ENCODE data around the gene BTD. TPM values are rescaled to one million over a fixed set of nuclear protein-coding genes. Genes with fewer than 3 reads are reported as not detected.

Gene BTD
- total RNA-seq, 1 donor from 2014 or later, result 13.1 TPM

DNA sequence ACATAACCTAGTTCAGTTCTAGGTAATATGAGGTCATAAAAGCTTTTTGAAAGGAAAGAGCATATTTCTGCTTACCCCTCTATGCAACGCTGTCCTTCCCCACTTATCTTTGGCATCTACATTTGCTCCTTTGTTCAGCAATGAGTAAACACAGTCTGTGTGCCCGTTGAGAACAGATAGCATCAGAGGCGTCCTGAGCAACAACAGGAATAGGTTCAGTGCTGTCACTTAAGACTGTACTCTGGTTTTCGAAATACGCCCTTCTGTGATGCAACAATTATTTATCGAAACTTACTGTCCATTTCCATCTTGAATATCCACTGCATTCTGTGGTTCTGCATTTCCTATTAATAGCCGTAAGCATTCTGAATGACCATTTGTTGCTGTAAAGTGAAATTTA, 84.4 kb downstream of the BTD start:
- H3K27ac Mint-ChIP-seq (ENCODE audit: unreplicated experiment), result no peak overlapping the region
- H3K4me1 Mint-ChIP-seq (ENCODE audit: unreplicated experiment), result peaks cover 2% of the 10 kb centered on the region
- no peaks in the 10 kb centered on the region for H3K36me3 Mint-ChIP-seq (ENCODE audit: low read depth, unreplicated experiment)
- H3K4me3 Mint-ChIP-seq (ENCODE audit: unreplicated experiment), result no peak overlapping the region
- H3K27me3 Mint-ChIP-seq (ENCODE audit: unreplicated experiment), result no peaks in the 10 kb centered on the region
- TF ChIP-seq, protein P1, sequence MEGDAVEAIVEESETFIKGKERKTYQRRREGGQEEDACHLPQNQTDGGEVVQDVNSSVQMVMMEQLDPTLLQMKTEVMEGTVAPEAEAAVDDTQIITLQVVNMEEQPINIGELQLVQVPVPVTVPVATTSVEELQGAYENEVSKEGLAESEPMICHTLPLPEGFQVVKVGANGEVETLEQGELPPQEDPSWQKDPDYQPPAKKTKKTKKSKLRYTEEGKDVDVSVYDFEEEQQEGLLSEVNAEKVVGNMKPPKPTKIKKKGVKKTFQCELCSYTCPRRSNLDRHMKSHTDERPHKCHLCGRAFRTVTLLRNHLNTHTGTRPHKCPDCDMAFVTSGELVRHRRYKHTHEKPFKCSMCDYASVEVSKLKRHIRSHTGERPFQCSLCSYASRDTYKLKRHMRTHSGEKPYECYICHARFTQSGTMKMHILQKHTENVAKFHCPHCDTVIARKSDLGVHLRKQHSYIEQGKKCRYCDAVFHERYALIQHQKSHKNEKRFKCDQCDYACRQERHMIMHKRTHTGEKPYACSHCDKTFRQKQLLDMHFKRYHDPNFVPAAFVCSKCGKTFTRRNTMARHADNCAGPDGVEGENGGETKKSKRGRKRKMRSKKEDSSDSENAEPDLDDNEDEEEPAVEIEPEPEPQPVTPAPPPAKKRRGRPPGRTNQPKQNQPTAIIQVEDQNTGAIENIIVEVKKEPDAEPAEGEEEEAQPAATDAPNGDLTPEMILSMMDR (IDR thresholded peaks at IDR 0.05; ENCODE audit: unreplicated experiment), result no peak
- no peaks in the 10 kb centered on the region for H3K9me3 Mint-ChIP-seq (ENCODE audit: unreplicated experiment)
- DNase-seq (ENCODE audit: low spot score), result no peak

- peaks cover 2% of the 10 kb centered on the region for H3K4me1 Mint-ChIP-seq (ENCODE audit: unreplicated experiment)
- H3K4me3 Mint-ChIP-seq (ENCODE audit: unreplicated experiment), result no peak overlapping the region
- H3K36me3 Mint-ChIP-seq (ENCODE audit: low read depth, unreplicated experiment), result no peaks in the 10 kb centered on the region
- H3K9me3 Mint-ChIP-seq (ENCODE audit: unreplicated experiment), result no peaks in the 10 kb centered on the region
- H3K27me3 Mint-ChIP-seq (ENCODE audit: unreplicated experiment), result no peaks in the 10 kb centered on the region
- TF ChIP-seq, protein P1 (IDR thresholded peaks at IDR 0.05; ENCODE audit: unreplicated experiment), result no peak
- no peak overlapping the region for H3K27ac Mint-ChIP-seq (ENCODE audit: unreplicated experiment)
- no peak for DNase-seq (ENCODE audit: low spot score)
Measured at GRCh38 chr3:15690230-15690629, 88.7 kb downstream of the BTD start.

- no peaks in the 10 kb centered on the region for H3K27me3 Mint-ChIP-seq (ENCODE audit: unreplicated experiment)
- TF ChIP-seq, protein P1 (IDR thresholded peaks at IDR 0.05; ENCODE audit: unreplicated experiment), result no peak
- H3K4me3 Mint-ChIP-seq (ENCODE audit: unreplicated experiment), result no peak overlapping the region
- no peaks in the 10 kb centered on the region for H3K9me3 Mint-ChIP-seq (ENCODE audit: unreplicated experiment)
- no peaks in the 10 kb centered on the region for H3K36me3 Mint-ChIP-seq (ENCODE audit: low read depth, unreplicated experiment)
- no peak overlapping the region for H3K27ac Mint-ChIP-seq (ENCODE audit: unreplicated experiment)
- peaks cover 2% of the 10 kb centered on the region for H3K4me1 Mint-ChIP-seq (ENCODE audit: unreplicated experiment)
- no peak for DNase-seq (ENCODE audit: low spot score)
Measured at GRCh38 chr3:15690748-15691147, 89.2 kb downstream of the BTD start.

DNA sequence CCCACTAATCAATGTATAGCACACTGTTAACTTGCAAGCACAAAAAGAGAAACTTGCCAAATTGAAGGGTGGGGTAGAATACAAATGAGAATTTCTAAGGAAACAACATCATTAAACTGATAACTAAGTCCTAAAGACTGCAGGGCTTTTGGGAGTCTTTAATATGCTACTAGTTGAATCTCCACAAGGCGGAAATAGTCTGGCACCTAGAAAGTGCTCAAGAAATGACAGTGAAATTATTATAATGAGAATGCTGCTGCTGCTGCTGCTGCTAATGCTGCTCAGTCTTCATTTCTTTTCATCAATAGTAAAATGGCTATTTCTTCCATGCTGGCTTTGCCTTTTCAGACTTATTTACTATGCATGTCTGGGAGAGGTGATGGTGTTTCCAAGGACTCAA, 91.8 kb downstream of the BTD start:
- Mint-ChIP-seq H3K27ac (ENCODE audit: unreplicated experiment) (no peak overlapping the region), H3K4me1 (ENCODE audit: unreplicated experiment) (no peaks in the 10 kb centered on the region), H3K27me3 (ENCODE audit: unreplicated experiment) (no peaks in the 10 kb centered on the region), H3K36me3 (ENCODE audit: low read depth, unreplicated experiment) (peaks cover 4% of the 10 kb centered on the region), H3K9me3 (ENCODE audit: unreplicated experiment) (no peaks in the 10 kb centered on the region), H3K4me3 (ENCODE audit: unreplicated experiment) (no peak overlapping the region)
- no peak for DNase-seq (ENCODE audit: low spot score)
- TF ChIP-seq, protein P1 (IDR thresholded peaks at IDR 0.05; ENCODE audit: unreplicated experiment), result no peak

DNA sequence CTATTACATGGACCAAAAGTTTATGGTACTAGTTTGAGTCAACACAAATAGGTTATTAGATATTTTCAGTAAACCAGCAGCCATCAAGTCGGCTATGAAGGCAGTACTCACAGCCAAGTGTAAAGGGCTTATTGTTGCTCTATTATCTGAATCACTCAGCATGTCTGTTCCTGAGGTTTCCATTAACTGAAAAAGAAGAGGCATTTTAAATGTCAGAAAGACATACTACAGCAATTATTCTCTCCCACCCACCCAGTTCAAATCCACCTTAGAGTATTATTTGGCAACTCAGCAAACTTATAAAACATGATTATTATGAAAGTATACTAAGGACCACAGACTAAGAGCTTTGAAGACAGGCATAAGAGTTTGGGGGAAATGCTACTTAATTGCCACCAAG, 93.1 kb downstream of the BTD start:
- no peaks in the 10 kb centered on the region for H3K4me1 Mint-ChIP-seq (ENCODE audit: unreplicated experiment)
- TF ChIP-seq, protein P1 (IDR thresholded peaks at IDR 0.05; ENCODE audit: unreplicated experiment), result no peak

More for the DNA sequence above, 93.1 kb downstream of the BTD start:
- Mint-ChIP-seq H3K4me3 (ENCODE audit: unreplicated experiment) (no peak overlapping the region), H3K9me3 (ENCODE audit: unreplicated experiment) (no peaks in the 10 kb centered on the region), H3K36me3 (ENCODE audit: low read depth, unreplicated experiment) (peaks cover 7% of the 10 kb centered on the region), H3K27me3 (ENCODE audit: unreplicated experiment) (no peaks in the 10 kb centered on the region), H3K27ac (ENCODE audit: unreplicated experiment) (no peak overlapping the region)
- DNase-seq (ENCODE audit: low spot score), result no peak

Small RNAs within 50 kb of the gene (microRNA-seq; reads per million reads assigned to microRNA genes)
- not detected for gene MIR3134 (ENCODE audit: unreplicated experiment)

Other genes with a start within 250 kb of the BTD start
- gene METTL6, start 174.2 kb upstream of the BTD start, total RNA-seq (ENCODE audit: unreplicated experiment), result 16.0 TPM
- gene EAF1, start 174.1 kb upstream of the BTD start, total RNA-seq (ENCODE audit: unreplicated experiment), result 23.9 TPM
- gene COLQ, start 80.0 kb upstream of the BTD start, total RNA-seq (ENCODE audit: unreplicated experiment), result 2.1 TPM
- 17.5 TPM for gene HACL1, start 176 bp upstream of the BTD start, total RNA-seq (ENCODE audit: unreplicated experiment)
- 22.6 TPM for gene ANKRD28, start 196.2 kb downstream of the BTD start, total RNA-seq (ENCODE audit: unreplicated experiment)

Measured in endothelial cell (in vitro differentiated cells).